GM18526 (cell line): Measurements from ENCODE around the gene TPI1.

ENCODE experiments used
- POLR2A ChIP-seq: IDR thresholded peaks from 3 replicates; pipeline ENCODE4 v1.6.1; 2011; ENCODE audit not compliant: insufficient read length; ENCODE audit errors: extremely low read depth

The TPI1 gene

DNA sequence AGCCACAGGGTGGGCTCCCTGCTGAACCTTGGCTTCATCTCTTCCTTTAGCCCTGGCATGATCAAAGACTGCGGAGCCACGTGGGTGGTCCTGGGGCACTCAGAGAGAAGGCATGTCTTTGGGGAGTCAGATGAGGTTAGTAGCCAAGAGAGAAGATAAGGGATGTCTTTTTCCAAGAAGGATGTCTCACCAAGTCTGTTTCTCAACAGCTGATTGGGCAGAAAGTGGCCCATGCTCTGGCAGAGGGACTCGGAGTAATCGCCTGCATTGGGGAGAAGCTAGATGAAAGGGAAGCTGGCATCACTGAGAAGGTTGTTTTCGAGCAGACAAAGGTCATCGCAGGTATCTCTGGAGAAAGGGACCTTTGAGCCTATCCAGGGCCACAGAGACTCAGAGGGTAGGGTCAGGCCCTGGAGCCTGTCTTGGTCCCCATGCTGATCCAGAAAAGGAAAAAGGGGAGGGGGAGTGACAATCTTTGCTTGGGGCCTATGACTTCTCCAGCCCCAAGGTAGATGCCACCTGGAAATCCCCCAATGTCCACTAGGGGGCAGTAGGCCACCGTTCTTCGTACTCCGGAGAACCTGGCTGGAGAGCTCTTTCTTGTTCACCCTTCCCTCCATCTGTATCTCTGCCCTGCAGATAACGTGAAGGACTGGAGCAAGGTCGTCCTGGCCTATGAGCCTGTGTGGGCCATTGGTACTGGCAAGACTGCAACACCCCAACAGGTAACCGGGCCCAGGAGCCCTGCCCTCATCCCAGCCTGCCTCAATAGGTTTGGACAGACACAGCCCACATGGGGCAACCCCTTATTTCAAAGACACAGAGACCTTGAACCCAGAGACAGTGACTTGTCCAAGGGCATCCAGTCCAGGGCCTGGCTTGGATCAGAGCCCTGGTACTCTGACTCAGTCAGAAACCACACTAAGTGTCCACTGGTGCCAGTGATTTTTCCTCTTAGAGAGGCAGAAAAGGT lies 2.0 kb downstream of the TPI1 start:
- TF ChIP-seq POLR2A = no peak

DNA sequence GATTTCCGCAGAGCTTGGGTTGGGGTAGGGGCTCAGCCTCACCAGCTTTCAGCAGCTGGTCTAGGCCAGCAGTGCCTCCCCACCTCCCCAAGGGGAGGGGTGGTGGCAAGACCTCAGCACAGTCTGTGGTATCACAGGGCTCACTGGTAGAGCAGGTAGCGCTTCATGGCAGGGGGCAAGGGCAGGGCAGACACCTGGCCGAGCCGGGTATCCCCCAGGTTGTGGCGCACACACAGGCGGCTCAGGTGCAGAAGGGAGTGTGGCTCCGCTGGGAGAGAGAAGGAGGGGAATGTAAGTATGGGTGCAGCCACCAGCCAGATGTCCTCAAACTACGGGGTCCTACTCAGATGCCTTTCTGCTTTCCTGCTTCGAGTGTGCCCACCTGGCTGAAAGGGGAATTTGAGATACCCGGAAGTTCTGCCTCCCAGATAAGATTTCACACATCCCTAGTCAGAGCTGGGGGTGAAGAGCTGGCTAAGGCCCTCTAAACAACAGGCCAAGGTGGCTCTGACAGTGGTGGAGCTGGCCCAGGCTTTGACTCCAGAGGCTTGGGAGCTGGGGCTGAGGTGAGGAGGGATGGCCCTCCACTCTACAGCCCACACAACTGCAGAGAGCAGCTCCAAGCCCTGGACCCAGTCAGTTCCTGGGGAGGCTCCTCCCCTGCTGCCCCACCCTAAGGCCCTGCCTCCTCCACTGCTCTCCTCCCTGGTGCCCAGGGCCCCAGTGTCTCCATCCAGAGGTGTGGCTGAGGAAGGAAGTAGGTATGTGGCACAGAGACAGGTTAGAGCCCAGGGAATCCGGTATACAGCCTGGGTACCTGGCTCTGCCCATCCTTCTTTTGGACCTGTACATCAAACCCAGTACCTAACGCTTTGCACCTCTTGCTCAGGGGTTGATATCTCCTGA lies 4.0 kb downstream of the TPI1 start:
- no peak for TF ChIP-seq POLR2A

DNA sequence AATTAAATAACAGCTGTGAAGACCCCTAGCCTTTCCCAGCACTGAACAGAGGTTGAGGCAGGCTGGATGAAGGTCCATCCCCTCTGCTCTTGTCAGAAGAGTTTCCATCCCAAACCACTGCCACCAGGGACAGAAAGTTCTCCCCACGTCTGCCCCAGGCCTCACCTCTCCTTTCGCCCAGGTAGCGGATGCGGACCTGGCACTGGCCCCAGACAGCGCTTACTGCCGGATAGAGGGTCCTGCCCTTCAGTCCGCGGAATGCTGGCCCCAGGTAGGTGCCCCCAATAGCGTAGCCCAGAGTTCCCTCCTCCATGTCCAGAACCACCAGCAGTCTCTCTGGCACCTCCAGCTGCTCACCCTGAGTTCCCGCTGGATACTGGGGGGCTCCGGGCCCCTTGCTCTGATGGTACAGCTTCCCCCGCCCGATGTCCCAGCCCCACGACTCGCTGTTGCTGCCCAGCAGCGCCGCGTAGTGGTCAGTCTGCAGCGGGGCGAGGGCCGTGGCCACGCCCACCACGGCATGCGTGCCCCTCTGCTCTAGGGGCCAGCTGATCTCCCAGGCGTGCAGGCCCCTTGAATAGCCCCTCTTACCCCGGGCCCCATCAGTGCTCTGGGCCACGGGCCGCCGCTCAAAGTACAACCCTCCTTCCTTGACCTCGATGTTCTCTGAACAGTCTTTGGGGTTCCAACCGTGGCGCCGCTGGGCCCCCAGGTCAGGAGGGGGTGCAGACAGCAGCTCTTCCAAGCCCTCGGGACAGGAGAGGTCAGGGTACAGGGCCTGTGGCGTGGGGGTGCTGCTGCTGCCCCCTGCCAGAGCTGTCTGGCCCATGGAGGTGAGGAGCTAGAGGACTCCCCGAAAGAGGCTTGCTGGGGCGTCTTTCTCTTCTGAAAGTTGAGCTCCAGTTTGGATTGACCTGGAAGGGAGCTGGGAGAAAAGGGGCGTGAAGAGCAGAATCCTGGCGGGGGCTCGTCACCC lies 5.0 kb downstream of the TPI1 start:
- peak; percentile 39 for TF ChIP-seq POLR2A

DNA sequence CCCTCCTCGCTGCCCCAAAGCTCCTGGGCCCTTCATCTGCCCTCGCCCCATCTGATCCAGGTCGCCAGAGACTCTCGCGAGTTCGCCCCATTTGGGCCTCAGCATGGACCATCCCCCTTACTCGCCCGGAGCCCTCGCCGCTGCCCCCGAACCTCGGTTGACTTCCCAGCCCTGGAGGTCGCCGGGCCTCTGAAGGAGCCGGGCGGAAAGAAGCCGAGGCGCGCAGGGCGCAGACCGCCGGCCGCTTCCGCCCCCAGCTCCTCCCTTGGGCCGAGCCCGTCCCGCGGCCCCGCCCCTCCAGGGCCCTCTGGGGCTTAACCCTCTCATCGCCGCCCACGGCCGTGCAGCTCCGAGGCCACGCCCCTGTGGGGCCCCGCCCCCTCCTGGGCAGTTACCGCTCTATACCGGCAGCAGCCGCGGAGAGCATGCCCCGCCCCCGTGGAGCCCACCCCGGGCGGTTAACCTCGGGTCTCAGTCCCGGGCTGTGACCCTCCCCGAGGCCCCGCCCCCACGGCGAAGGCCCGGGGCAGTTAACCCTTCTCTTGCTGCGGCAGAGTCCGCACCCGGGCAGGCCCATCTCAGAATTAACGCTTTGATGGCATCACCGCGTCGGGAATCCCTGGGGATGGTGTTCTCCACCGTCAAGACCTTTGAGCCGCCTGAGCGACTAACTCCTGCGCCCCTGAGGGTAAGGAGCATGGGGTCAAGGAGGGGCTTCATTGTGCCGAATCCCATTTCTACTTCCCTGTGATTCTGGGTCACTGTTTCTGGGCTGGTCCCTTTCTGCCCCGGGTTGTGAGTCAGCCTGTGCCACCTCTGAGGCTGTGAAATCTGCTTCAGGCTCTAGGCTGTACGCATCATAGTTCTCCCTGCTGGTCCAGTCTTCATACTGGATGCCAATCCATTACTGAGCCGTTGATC lies 6.0 kb downstream of the TPI1 start, which contains the start of gene SPSB2:
SPSB2 (minus strand) TSS at position 210 of the 921 bp plus-strand sequence. CDS start 402 bp downstream, outside the sequence.
- TF ChIP-seq POLR2A = peak; percentile 72

DNA sequence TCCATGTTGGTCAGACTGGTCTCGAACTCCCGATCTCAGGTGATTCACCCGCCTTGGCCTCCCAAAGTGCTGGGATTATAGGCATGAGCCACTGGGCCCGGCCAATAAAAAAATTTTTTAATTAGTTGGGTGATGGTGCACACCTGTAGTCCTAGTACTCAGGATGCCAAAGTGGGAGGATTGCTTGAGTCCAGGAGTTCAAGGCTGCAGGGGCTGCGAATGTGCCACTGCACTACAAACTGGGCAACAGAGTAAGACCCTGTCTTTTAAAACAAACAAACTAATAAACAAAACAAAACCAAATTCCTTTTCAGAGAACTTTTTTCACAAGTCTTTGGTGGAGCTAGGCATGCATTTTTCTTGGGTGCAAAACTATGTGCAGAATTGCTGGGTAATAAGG lies 15.9 kb downstream of the TPI1 start:
- TF ChIP-seq POLR2A = no peak

DNA sequence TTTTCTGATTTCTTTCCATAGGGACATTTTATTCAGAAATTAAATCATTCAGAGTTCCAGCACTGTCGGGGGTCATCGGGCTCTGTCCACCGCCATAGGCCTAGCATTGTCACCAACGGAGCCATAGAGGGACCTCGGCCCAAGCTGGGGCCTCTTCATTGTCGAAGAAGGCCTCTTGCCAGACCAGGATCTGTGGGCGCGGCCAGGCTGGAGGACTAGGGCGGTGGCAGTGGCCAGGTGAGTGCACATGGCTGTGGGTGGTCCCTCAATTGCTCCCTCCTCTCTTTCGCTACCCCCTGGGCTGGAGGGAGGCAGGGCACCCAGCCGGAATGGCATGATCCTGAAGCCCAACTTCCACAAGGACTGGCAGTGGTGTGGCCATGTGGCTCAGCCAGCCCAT lies 16.4 kb downstream of the TPI1 start:
- TF ChIP-seq POLR2A = no peak

DNA sequence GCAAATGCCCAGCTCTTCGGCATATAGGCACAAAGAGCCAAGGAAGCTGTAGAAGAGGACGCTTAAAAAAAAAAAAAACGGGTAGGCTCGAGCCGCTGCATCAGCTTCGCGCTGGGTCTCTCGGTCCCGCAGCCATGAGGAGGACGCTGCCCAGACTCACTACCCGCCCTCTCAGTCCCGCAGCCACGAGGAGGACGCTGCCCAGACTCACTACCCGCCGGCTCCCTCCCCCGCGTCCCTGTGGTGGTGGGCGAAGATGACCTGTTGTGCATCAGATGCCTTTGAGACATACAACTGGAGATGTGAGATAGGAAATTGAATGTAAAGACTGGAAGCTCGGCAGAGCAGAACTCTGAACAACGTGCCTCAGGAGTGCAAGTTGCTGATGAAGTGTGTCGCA lies 17.2 kb downstream of the TPI1 start:
- no peak for TF ChIP-seq POLR2A

DNA sequence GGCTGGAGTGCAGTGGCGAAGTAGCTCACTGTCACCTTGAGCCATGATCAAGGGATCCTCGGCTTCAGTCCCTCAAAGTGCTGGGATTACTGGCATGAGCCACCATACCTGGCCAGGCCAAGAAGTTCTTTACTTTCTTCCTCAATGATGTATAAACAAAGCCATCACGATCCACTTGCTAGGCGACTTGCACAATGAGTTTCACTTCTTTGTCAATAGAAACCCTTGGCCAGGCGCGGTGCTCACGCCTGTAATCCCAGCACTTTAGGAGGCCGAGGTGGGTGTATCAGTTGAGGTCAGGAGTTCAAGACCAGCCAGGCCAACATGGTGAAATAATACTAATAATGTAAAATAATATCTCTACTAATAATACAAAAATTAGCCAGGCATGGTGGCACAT lies 20.1 kb downstream of the TPI1 start:
- no peak for TF ChIP-seq POLR2A

DNA sequence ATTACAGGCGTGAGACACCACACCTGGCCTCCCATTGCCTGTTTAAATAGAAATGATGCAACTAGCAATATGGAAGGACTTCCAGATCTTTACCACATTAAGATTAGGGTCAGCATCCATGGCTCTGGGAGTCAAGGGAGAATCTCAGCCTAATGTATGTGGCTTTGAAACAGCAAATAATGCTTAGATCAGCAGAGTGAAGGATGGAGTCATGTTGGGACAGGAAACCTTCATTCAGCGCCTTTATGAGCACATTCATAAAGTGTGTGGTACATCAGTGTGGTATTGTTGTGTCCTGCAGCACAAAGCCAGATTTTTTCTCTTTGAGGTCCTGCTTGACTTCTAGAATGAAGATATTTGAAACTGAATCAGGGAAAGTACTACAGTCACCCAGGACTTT lies 21.0 kb downstream of the TPI1 start:
- TF ChIP-seq POLR2A = no peak

DNA sequence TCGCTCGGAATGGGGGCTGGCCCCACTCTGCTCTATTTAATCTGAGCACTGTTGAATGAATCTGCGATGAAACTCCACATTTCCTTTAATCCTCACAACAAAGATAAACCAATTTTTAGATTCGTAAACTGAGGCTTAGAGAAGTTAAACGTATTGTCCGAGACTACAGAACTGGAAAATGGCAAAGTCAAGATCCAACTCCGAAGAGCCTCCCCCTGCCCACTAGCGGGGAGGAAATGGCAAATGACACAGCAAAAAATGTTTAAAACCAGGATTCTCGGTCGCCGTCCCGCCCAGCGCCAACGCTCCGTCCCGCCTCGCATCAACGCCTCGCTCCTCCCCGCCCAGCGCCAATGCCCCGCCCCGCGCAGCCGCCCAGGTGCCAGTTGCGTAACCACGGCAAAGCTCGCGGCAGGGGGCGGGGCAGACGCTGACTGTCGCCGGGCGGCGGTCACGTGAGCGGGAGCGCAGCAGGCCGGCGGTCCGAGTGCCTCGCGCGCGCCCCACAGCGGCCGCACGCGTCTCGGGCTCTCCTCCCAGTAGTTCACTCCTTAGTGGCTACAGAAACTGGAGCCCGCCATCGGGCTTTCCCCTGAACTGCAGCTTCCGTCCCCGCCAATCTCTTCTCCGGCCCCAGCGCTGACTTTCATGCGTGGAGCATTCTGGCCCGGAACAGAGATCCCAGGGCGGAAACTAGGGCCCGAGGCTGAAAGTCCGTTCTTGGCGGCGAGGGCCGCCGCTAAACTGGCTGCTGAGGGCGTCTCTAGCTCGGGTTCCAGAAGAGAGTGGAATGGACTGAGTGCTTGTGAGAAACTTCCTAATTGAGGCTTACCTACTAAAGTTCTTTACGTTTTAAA lies 23.7 kb downstream of the TPI1 start:
- TF ChIP-seq POLR2A = peak; percentile 64

DNA sequence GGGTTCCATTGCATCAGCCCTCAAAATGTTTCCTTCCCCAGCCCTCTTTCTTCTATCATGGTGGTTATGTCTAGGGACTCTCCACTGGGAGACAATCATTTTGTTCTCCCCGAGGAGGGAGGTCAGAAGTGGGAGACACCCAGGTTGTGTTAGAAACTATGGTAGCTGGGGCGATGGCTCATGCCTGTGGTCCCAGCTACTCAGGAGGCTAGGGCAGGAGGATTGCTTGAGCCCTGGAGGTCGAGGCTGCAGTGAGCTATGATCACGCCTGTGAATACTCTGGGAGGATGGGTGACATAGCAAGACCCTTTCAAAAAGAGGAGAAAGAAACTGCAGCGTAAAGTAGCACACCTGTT lies 24.3 kb downstream of the TPI1 start:
- TF ChIP-seq POLR2A = no peak

DNA sequence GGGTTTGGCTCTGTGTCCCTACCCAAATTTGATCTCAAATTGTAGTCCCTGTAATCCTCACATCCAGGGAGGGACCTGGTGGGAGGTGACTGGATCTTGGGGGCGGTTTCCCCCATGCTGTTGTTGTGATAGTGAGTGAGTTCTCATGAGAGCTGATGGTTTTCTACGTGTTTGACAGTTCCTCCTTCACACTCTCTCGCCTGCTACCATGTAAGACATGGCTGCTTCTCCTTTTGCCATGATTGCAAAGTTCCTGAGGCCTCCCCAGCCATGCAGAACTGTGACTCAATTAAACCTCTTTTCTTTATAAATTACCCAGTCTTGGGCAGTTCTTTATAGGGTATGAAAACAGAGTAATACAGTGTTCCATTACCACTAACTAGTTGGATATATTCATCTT lies 27.0 kb downstream of the TPI1 start:
- TF ChIP-seq POLR2A = no peak

DNA sequence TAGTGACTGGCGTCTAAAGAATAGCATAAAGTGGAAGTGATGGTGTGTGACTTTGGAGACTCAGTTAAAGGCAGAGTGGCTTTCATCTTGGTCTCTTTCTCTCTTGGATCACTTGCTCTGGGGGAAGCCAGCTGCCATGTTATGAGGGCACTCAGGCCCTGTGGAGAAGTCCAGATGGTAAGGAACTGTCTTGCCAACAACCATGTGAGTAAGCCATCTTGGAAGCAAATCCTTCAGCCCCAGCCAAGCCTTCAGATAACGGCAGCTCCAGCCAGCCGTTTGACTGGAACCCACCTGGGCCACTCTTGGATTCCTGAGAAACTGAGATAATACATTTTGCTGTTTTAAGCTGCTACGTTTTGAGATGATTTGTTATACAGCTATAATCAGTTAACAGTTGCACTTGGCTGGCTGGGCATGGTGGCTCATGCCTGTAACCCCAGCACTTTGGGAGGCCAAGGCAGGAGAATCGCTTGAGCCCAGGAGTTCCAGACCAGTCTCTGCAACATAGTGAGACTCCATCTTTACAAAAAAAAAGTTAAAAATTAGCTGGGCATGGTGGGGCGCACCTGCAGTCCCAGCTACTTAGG lies 29.6 kb downstream of the TPI1 start:
- TF ChIP-seq POLR2A = no peak

DNA sequence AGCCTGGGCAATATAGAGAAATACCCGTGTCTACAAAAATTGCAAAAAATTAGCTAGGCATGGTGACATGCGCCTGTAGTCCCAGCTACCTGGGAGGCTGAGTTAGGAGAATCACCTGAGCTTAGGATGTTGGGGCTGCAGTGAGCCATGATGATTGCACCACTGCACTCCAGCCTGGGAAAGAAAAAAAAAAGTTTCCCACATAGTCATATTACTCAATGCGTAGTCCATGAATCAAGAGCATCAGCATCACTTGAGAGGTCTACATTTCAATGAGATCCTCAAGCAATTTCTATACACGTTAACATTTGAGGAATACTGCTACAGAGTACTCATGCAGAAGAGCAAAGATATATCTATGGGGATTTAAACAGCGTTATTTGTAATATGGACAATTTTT lies 32.1 kb downstream of the TPI1 start:
- no peak for TF ChIP-seq POLR2A
